ENCODE results near the gene NEU4. TPM values are rescaled to one million over a fixed set of nuclear protein-coding genes. Genes with fewer than 3 reads are reported as not detected.

Gene NEU4
- total RNA-seq, result not detected in 2 replicates

GRCh38 chr2:241808721-241809382 lies at the start of gene NEU4:
TSS of gene NEU4 (plus strand) at chr2:241809193. CDS start at chr2:241814485, 5,292 bp downstream.

GRCh38 chr2:241776336-241777169 lies 32.4 kb upstream of the NEU4 start, which contains the start of gene GAL3ST2:
TSS of gene GAL3ST2 (plus strand) at chr2:241776822. CDS start at chr2:241776956, 134 bp downstream.

GRCh38 chr2:241858206-241859016 lies 49.4 kb downstream of the NEU4 start, which contains the start of gene PDCD1:
TSS of gene PDCD1 (minus strand) at chr2:241858894. CDS start at chr2:241858838, 56 bp downstream.

Other genes starting within 250 kb of the NEU4 start
- gene THAP4, start 172.0 kb upstream of the NEU4 start, total RNA-seq, result 42.8 and 47.8 TPM in 2 replicates
- gene ATG4B, start 171.5 kb upstream of the NEU4 start, total RNA-seq, result 53.8 and 85.3 TPM in 2 replicates
- gene DTYMK, start 122.4 kb upstream of the NEU4 start, total RNA-seq, result 11.8 and 32.2 TPM in 2 replicates
- 17.0 and 41.2 TPM in 2 replicates for gene ING5, start 107.2 kb upstream of the NEU4 start, total RNA-seq
- gene D2HGDH, start 74.6 kb upstream of the NEU4 start, total RNA-seq, result 11.6 and 32.6 TPM in 2 replicates
- gene GAL3ST2, start 32.4 kb upstream of the NEU4 start, total RNA-seq, result 0.79 TPM in 1 of 2 replicates, not detected in the other
- gene PDCD1, start 49.7 kb downstream of the NEU4 start, total RNA-seq, result not detected in 2 replicates
- gene RTP5, start 60.5 kb downstream of the NEU4 start, total RNA-seq, result not detected in 2 replicates

All from placental epithelial cell (primary cell).